GM11168 (cell line): ENCODE results near the gene LRRC75A.

ENCODE experiments used
- in situ Hi-C: fragments of 300-500 bp; cut with MboI; formaldehyde crosslinking; loops from one replicate; pipeline ENCODE4 v1.12.0; 2022; ENCODE audit warnings: low sequenced_read_pairs; ENCODE audit not compliant: unreplicated experiment

The LRRC75A gene

GRCh38 chr17:16474012-16474725 is 17.8 kb downstream of the LRRC75A start:
- in situ Hi-C loops: no loop called here

- in situ Hi-C loops: no loop called here
Measured at GRCh38 chr17:16473044-16474011, 18.7 kb downstream of the LRRC75A start.

GRCh38 chr17:16472539-16472938 is 19.5 kb downstream of the LRRC75A start:
- in situ Hi-C loops: no loop called here

GRCh38 chr17:16471295-16471694 is 20.7 kb downstream of the LRRC75A start:
- in situ Hi-C loops: no loop called here

- in situ Hi-C loops: no loop called here
Measured at GRCh38 chr17:16470265-16470664, 21.7 kb downstream of the LRRC75A start.

- in situ Hi-C loops: no loop called here
Measured at GRCh38 chr17:16468428-16468992, 23.5 kb downstream of the LRRC75A start.

GRCh38 chr17:16467886-16468285 is 24.1 kb downstream of the LRRC75A start:
- in situ Hi-C loops: no loop called here

- in situ Hi-C loops: no loop called here
Measured at GRCh38 chr17:16467044-16467443, 24.9 kb downstream of the LRRC75A start.

GRCh38 chr17:16466407-16466806 is 25.6 kb downstream of the LRRC75A start:
- in situ Hi-C loops: no loop called here

GRCh38 chr17:16465861-16466338 is 26.1 kb downstream of the LRRC75A start:
- in situ Hi-C loops: no loop called here

GRCh38 chr17:16465052-16465312 is 27.0 kb downstream of the LRRC75A start:
- in situ Hi-C loops: no loop called here

- in situ Hi-C loops: no loop called here
Measured at GRCh38 chr17:16464303-16465051, 27.5 kb downstream of the LRRC75A start.

GRCh38 chr17:16463358-16464302 is 28.4 kb downstream of the LRRC75A start:
- in situ Hi-C loops: no loop called here

- in situ Hi-C loops: no loop called here
Measured at GRCh38 chr17:16462070-16462864, 29.7 kb downstream of the LRRC75A start.

- in situ Hi-C loops: no loop called here
Measured at GRCh38 chr17:16461606-16461866, 30.5 kb downstream of the LRRC75A start.

GRCh38 chr17:16460796-16461605 is 31.0 kb downstream of the LRRC75A start:
- in situ Hi-C loops: no loop called here

GRCh38 chr17:16459855-16460550 is 32.0 kb downstream of the LRRC75A start:
- in situ Hi-C loops: no loop called here
